SU-DHL-6 (cell line): ENCODE data around the gene ACAA2.

ENCODE experiments used
- H2AFZ ChIP-seq: fragments of 200-600 bp; sonication (generic); 2 replicates; pipeline ENCODE4 v1.6.1; 2014; ENCODE audit warnings: low read depth, mild to moderate bottlenecking, moderate library complexity, mixed read lengths, antibody characterized with exemption, low read length; ENCODE audit not compliant: severe bottlenecking
- H3F3A ChIP-seq: fragments of 200-600 bp; shearing (Covaris generic); 2 replicates; pipeline ENCODE4 v1.6.0; 2016; ENCODE audit warnings: antibody characterized with exemption, mild to moderate bottlenecking; ENCODE audit not compliant: insufficient read depth
- H3K27ac ChIP-seq: fragments of 200-600 bp; sonication (generic); 2 replicates; pipeline ENCODE4 v1.5.1; 2016; ENCODE audit warnings: low read depth, mild to moderate bottlenecking, low read length, moderate library complexity, mixed read lengths
- H3K27me3 ChIP-seq: fragments of 200-600 bp; sonication (generic), shearing (Covaris generic); 2 replicates; pipeline ENCODE4 v1.6.0; 2014; ENCODE audit warnings: mild to moderate bottlenecking, low read length
- H3K36me3 ChIP-seq: fragments of 200-600 bp; sonication (generic); 2 replicates; pipeline ENCODE4 v1.6.1; 2014; ENCODE audit warnings: mild to moderate bottlenecking, low read length, mixed read lengths
- H3K4me2 ChIP-seq: fragments of 300-600, 200-600 bp; shearing (Covaris generic), sonication (generic); 2 replicates; pipeline ENCODE4 v1.6.0; 2014; ENCODE audit warnings: low read length, low read depth, mild to moderate bottlenecking; ENCODE audit not compliant: poor library complexity, severe bottlenecking
- H3K4me3 ChIP-seq: fragments of 200-600 bp; sonication (generic); 2 replicates; pipeline ENCODE4 v1.5.1; 2014; ENCODE audit warnings: antibody characterized with exemption, low read length, mild to moderate bottlenecking, mixed read lengths; ENCODE audit not compliant: insufficient read depth, poor library complexity, severe bottlenecking
- H3K79me2 ChIP-seq: fragments of 200-600 bp; sonication (generic); 2 replicates; pipeline ENCODE4 v1.6.1; 2014; ENCODE audit warnings: mild to moderate bottlenecking, low read length, moderate library complexity; ENCODE audit not compliant: insufficient read depth
- H3K9ac ChIP-seq: fragments of 200-600 bp; sonication (generic); 2 replicates; pipeline ENCODE4 v1.7.0; 2014; ENCODE audit warnings: mild to moderate bottlenecking, low read length
- H3K9me2 ChIP-seq: fragments of 200-600 bp; sonication (generic); replicated peaks from 2 replicates; pipeline ENCODE4 v1.6.1; 2014; ENCODE audit warnings: low read length; ENCODE audit not compliant: insufficient read depth
- H3K9me3 ChIP-seq: fragments of 200-600 bp; sonication (generic); 2 replicates; pipeline ENCODE4 v1.6.1; 2014; ENCODE audit warnings: low read length, mixed read lengths; ENCODE audit not compliant: insufficient read depth
- H4K20me1 ChIP-seq: fragments of 200-600 bp; sonication (generic); 2 replicates; pipeline ENCODE4 v1.6.1; 2014; ENCODE audit warnings: low read depth, mild to moderate bottlenecking, antibody characterized with exemption, low read length, moderate library complexity, mixed read lengths
- EZH2phosphoT487 ChIP-seq: fragments of 200-600 bp; sonication (generic), shearing (Covaris generic); conservative IDR thresholded peaks from 2 replicates; pipeline ENCODE4 v1.6.1; 2018; ENCODE audit warnings: mild to moderate bottlenecking, antibody characterized with exemption, low read length, moderate library complexity, mixed read lengths
- TF ChIP-seq, protein P1 (sequence below): fragments of 200-600 bp; sonication (generic); IDR thresholded peaks from one replicate; pipeline ENCODE4 v1.5.1; 2017; ENCODE audit warnings: antibody characterized with exemption, mild to moderate bottlenecking, low read length, moderate library complexity; ENCODE audit not compliant: insufficient read depth, poor library complexity, severe bottlenecking

The ACAA2 gene

DNA sequence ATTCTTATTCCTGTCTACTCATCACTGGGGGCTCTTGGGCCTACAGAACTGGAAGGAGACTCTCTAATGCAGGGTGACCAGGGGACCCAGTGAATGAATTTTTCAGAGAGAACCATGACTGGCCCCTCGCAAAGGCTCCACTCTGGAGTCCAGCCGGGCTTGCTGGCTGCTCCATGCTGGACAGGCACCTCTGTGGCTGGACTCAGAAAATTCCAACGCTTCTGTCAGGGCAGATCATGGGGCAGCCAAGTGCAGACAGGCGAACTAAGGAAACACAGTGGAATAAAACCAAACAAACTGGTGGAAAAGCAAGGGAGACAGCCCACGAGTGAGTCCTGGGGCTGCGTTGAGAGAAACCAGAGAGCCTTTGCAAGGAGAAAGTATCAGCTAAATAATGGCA, 57.2 kb downstream of the ACAA2 start:
- Histone ChIP-seq H3K36me3 (no peaks in the 10 kb centered on the region), H3K9me2 (no peaks in the 10 kb centered on the region), H3K27me3 (no peaks in the 10 kb centered on the region), H2AFZ (no peak overlapping the region), H3K4me2 (no peak overlapping the region), H3K79me2 (no peaks in the 10 kb centered on the region), H3K27ac (no peak overlapping the region), H3K4me3 (no peak overlapping the region), H3F3A (no peaks in the 10 kb centered on the region), H3K9ac (no peak overlapping the region), H4K20me1 (no peaks in the 10 kb centered on the region), H3K9me3 (peaks cover 7% of the 10 kb centered on the region; the same call in 1 of the 2 replicates)
- no peak for TF ChIP-seq EZH2phosphoT487
- TF ChIP-seq, protein P1, sequence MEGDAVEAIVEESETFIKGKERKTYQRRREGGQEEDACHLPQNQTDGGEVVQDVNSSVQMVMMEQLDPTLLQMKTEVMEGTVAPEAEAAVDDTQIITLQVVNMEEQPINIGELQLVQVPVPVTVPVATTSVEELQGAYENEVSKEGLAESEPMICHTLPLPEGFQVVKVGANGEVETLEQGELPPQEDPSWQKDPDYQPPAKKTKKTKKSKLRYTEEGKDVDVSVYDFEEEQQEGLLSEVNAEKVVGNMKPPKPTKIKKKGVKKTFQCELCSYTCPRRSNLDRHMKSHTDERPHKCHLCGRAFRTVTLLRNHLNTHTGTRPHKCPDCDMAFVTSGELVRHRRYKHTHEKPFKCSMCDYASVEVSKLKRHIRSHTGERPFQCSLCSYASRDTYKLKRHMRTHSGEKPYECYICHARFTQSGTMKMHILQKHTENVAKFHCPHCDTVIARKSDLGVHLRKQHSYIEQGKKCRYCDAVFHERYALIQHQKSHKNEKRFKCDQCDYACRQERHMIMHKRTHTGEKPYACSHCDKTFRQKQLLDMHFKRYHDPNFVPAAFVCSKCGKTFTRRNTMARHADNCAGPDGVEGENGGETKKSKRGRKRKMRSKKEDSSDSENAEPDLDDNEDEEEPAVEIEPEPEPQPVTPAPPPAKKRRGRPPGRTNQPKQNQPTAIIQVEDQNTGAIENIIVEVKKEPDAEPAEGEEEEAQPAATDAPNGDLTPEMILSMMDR = no peak

DNA sequence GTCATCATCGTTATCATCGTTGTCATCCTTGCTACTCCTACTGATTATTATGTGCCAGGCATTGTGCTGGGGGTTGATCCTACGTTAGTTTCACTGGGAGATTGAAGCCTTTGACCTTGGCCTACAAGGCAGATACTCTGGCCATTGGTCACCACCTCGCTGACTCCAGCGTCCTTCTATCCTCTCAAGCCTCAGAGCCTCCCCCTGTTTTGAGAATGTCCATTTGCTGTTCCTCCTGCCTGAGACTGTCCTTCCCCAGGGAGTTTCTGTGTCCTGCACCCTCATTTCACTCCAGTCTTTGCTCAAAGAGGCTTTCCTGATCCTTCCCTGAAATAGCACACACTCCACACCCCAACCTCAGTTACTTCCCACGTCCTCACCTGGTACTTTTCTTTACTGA, 57.8 kb downstream of the ACAA2 start:
- H3K27ac ChIP-seq = no peak overlapping the region
- no peak for TF ChIP-seq EZH2phosphoT487
- TF ChIP-seq, protein P1 = no peak
- H3K9me2 ChIP-seq = no peaks in the 10 kb centered on the region

DNA sequence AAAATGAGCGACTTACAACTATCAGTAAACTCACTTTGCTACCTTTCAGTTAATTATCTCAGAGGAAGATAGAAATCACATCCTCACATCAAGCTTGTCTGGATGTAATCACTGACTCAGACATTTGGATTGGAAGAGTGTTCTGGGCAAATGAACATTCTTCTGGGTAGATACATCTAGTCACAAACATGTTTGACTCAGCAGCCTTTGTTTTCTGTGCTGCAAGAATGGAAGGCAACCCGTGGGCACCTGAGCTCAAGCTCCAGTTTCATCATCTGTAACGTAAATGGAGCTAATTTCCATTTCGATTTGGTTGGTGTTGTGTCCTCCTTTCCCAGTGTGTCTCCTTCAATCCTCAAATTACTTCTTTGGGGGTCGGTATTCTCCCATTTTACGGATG, 58.5 kb downstream of the ACAA2 start:
- no peak overlapping the region for H3K27ac ChIP-seq
- TF ChIP-seq, protein P1 = no peak
- no peak for TF ChIP-seq EZH2phosphoT487
- no peak overlapping the region for H2AFZ ChIP-seq

More for the DNA sequence above, 57.8 kb downstream of the ACAA2 start:
- Histone ChIP-seq H3F3A (no peaks in the 10 kb centered on the region), H3K79me2 (no peaks in the 10 kb centered on the region), H3K4me3 (no peak overlapping the region), H4K20me1 (no peaks in the 10 kb centered on the region), H3K36me3 (no peaks in the 10 kb centered on the region), H3K9me3 (peaks cover 7% of the 10 kb centered on the region; the same call in 1 of the 2 replicates), H3K27me3 (no peaks in the 10 kb centered on the region), H2AFZ (no peak overlapping the region), H3K9ac (no peak overlapping the region), H3K4me2 (no peak overlapping the region)

More for the DNA sequence above, 58.5 kb downstream of the ACAA2 start:
- Histone ChIP-seq H3K79me2 (no peaks in the 10 kb centered on the region), H4K20me1 (no peaks in the 10 kb centered on the region), H3K9me3 (peaks cover 7% of the 10 kb centered on the region; the same call in 1 of the 2 replicates), H3K4me3 (no peak overlapping the region), H3F3A (no peaks in the 10 kb centered on the region), H3K9ac (no peak overlapping the region), H3K36me3 (no peaks in the 10 kb centered on the region), H3K9me2 (no peaks in the 10 kb centered on the region), H3K4me2 (no peak overlapping the region), H3K27me3 (no peaks in the 10 kb centered on the region)
